ENCODE data around the gene FXYD5. TPM values are rescaled to one million over a fixed set of nuclear protein-coding genes. Genes with fewer than 3 reads are reported as not detected.

FXYD5 gene
- total and polyA plus RNA-seq, 4 donors: 71.7 to 179 (median 108) TPM

- intact Hi-C loops (cut with DNase I): no loop called here
- peak in 1 of 2 donors; percentile 58 for DNase-seq
- H3K27me3 ChIP-seq (ENCODE audit: control insufficient read depth in 1 of 2, insufficient read depth in 2 of 2, low read length in 1 of 2): no peaks in the 10 kb centered on the region
- no peaks in the 10 kb centered on the region for H3K36me3 ChIP-seq (ENCODE audit: control insufficient read depth in 1 of 2, insufficient read depth in 2 of 2, low read length in 1 of 2)
- no peak overlapping the region for H3K4me3 ChIP-seq (ENCODE audit: low read length in 2 of 2)
- WGBS, 2 donors: 83 to 84% methylated on average over 30 to 31 of the region's 31 CpGs
- H3K27ac ChIP-seq (ENCODE audit: low read depth in 1 of 2, low read length in 2 of 2): no peak overlapping the region
- ATAC-seq (ENCODE audit: low FRiP score): no peak
- H3K9me3 ChIP-seq (ENCODE audit: control insufficient read depth, low read length): no peaks in the 10 kb centered on the region
- no peaks in the 10 kb centered on the region for H3K4me1 ChIP-seq (ENCODE audit: control insufficient read depth in 1 of 2, insufficient read depth in 2 of 2, low read length in 2 of 2)
Measured at GRCh38 chr19:35130761-35131720, 23.5 kb upstream of the FXYD5 start.

GRCh38 chr19:35132254-35132653 is 22.3 kb upstream of the FXYD5 start:
- H3K4me3 ChIP-seq (ENCODE audit: low read length in 2 of 2): no peak overlapping the region
- ATAC-seq (ENCODE audit: low FRiP score) (no peak), DNase-seq (no peak)
- H3K27me3 ChIP-seq (ENCODE audit: control insufficient read depth in 1 of 2, insufficient read depth in 2 of 2, low read length in 1 of 2): no peaks in the 10 kb centered on the region
- no peaks in the 10 kb centered on the region for H3K36me3 ChIP-seq (ENCODE audit: control insufficient read depth in 1 of 2, insufficient read depth in 2 of 2, low read length in 1 of 2)
- no peak overlapping the region for H3K27ac ChIP-seq (ENCODE audit: low read depth in 1 of 2, low read length in 2 of 2)
- intact Hi-C loops (cut with DNase I): loop anchor here in 1 of 2 donors (2.0 kb wide), 1 partner anchor 17 kb away; the partner anchor contains the start of gene FXYD3
- H3K9me3 ChIP-seq (ENCODE audit: control insufficient read depth, low read length): no peaks in the 10 kb centered on the region
- no peaks in the 10 kb centered on the region for H3K4me1 ChIP-seq (ENCODE audit: control insufficient read depth in 1 of 2, insufficient read depth in 2 of 2, low read length in 2 of 2)

- ATAC-seq (ENCODE audit: low FRiP score) (no peak), DNase-seq (no peak)
- intact Hi-C loops (cut with DNase I): loop anchor here (2.0 kb wide), 1 partner anchor 19 kb away; the partner anchor contains the start of gene FXYD3 (in 2 of the 2)
- Histone ChIP-seq H3K36me3 (ENCODE audit: control insufficient read depth in 1 of 2, insufficient read depth in 2 of 2, low read length in 1 of 2) (no peaks in the 10 kb centered on the region), H3K27ac (ENCODE audit: low read depth in 1 of 2, low read length in 2 of 2) (no peak overlapping the region), H3K27me3 (ENCODE audit: control insufficient read depth in 1 of 2, insufficient read depth in 2 of 2, low read length in 1 of 2) (no peaks in the 10 kb centered on the region), H3K9me3 (ENCODE audit: control insufficient read depth, low read length) (no peaks in the 10 kb centered on the region), H3K4me1 (ENCODE audit: control insufficient read depth in 1 of 2, insufficient read depth in 2 of 2, low read length in 2 of 2) (no peaks in the 10 kb centered on the region), H3K4me3 (ENCODE audit: low read length in 2 of 2) (no peak overlapping the region)
- WGBS, 2 donors: 75 to 84% methylated on average over 11 of the region's 11 CpGs
Measured at GRCh38 chr19:35133826-35134225, 20.7 kb upstream of the FXYD5 start.

- Histone ChIP-seq H3K27me3 (ENCODE audit: control insufficient read depth in 1 of 2, insufficient read depth in 2 of 2, low read length in 1 of 2) (no peaks in the 10 kb centered on the region), H3K27ac (ENCODE audit: low read depth in 1 of 2, low read length in 2 of 2) (no peak within 1 kb of the TSS), H3K9me3 (ENCODE audit: control insufficient read depth, low read length) (no peaks in the 10 kb centered on the region), H3K36me3 (ENCODE audit: control insufficient read depth in 1 of 2, insufficient read depth in 2 of 2, low read length in 1 of 2) (no peaks in the 10 kb centered on the region), H3K4me1 (ENCODE audit: control insufficient read depth in 1 of 2, insufficient read depth in 2 of 2, low read length in 2 of 2) (no peaks in the 10 kb centered on the region), H3K4me3 (ENCODE audit: low read length in 2 of 2) (no peak within 1 kb of the TSS)
- WGBS, 2 donors: 9 to 14% methylated on average over 11 to 15 of the region's 15 CpGs
- ATAC-seq (ENCODE audit: low FRiP score) (no peak), DNase-seq (no peak)
- intact Hi-C loops (cut with DNase I): loop anchor here in 1 of 2 donors (2.0 to 5.0 kb wide), 2 partner anchors 20 to 67 kb away; partner anchors contain the start of gene FXYD3
Measured at GRCh38 chr19:35134601-35135242, 19.8 kb upstream of the FXYD5 start, which contains the start of gene LGI4. TSS of gene LGI4 (minus strand) at chr19:35135059. CDS start at chr19:35134680, 379 bp downstream.

GRCh38 chr19:35135389-35135909 is 19.1 kb upstream of the FXYD5 start:
- Histone ChIP-seq H3K4me3 (ENCODE audit: low read length in 2 of 2) (no peak overlapping the region), H3K27me3 (ENCODE audit: control insufficient read depth in 1 of 2, insufficient read depth in 2 of 2, low read length in 1 of 2) (no peaks in the 10 kb centered on the region), H3K9me3 (ENCODE audit: control insufficient read depth, low read length) (no peaks in the 10 kb centered on the region), H3K27ac (ENCODE audit: low read depth in 1 of 2, low read length in 2 of 2) (no peak overlapping the region), H3K36me3 (ENCODE audit: control insufficient read depth in 1 of 2, insufficient read depth in 2 of 2, low read length in 1 of 2) (no peaks in the 10 kb centered on the region), H3K4me1 (ENCODE audit: control insufficient read depth in 1 of 2, insufficient read depth in 2 of 2, low read length in 2 of 2) (peaks cover 0 to 4% of the 10 kb centered on the region in 2 donors)
- DNase-seq: peak; percentile 87 to 95
- ATAC-seq (ENCODE audit: low FRiP score): peak; percentile 86
- intact Hi-C loops (cut with DNase I): loop anchor here in 1 of 2 donors (2.0 to 5.0 kb wide), 2 partner anchors 21 to 68 kb away; partner anchors contain the start of gene FXYD3
- 0% methylated on average over 7 of the region's 7 CpGs for WGBS, 2 donors

GRCh38 chr19:35136231-35136630 is 18.3 kb upstream of the FXYD5 start:
- Histone ChIP-seq H3K27me3 (ENCODE audit: control insufficient read depth in 1 of 2, insufficient read depth in 2 of 2, low read length in 1 of 2) (no peaks in the 10 kb centered on the region), H3K9me3 (ENCODE audit: control insufficient read depth, low read length) (no peaks in the 10 kb centered on the region), H3K27ac (ENCODE audit: low read depth in 1 of 2, low read length in 2 of 2) (no peak overlapping the region), H3K4me1 (ENCODE audit: control insufficient read depth in 1 of 2, insufficient read depth in 2 of 2, low read length in 2 of 2) (peaks cover 0 to 4% of the 10 kb centered on the region in 2 donors), H3K4me3 (ENCODE audit: low read length in 2 of 2) (no peak overlapping the region), H3K36me3 (ENCODE audit: control insufficient read depth in 1 of 2, insufficient read depth in 2 of 2, low read length in 1 of 2) (no peaks in the 10 kb centered on the region)
- intact Hi-C loops (cut with DNase I): loop anchor here in 1 of 2 donors (5.0 kb wide), 1 partner anchor 69 kb away; no protein-coding TSS in a partner anchor
- WGBS, 2 donors: 78 to 85% methylated on average over 11 of the region's 11 CpGs
- no peak for DNase-seq
- no peak for ATAC-seq (ENCODE audit: low FRiP score)

- H3K9me3 ChIP-seq (ENCODE audit: control insufficient read depth, low read length): no peaks in the 10 kb centered on the region
- no peaks in the 10 kb centered on the region for H3K27me3 ChIP-seq (ENCODE audit: control insufficient read depth in 1 of 2, insufficient read depth in 2 of 2, low read length in 1 of 2)
- intact Hi-C loops (cut with DNase I): loop anchor here in 1 of 2 donors (5.0 kb wide), 1 partner anchor 70 kb away; no protein-coding TSS in a partner anchor
- no peak for DNase-seq
- 69 to 76% methylated on average over 9 of the region's 9 CpGs for WGBS, 2 donors
- no peaks in the 10 kb centered on the region for H3K36me3 ChIP-seq (ENCODE audit: control insufficient read depth in 1 of 2, insufficient read depth in 2 of 2, low read length in 1 of 2)
- no peak overlapping the region for H3K4me3 ChIP-seq (ENCODE audit: low read length in 2 of 2)
- H3K27ac ChIP-seq (ENCODE audit: low read depth in 1 of 2, low read length in 2 of 2): no peak overlapping the region
- ATAC-seq (ENCODE audit: low FRiP score): no peak
- peaks cover 0 to 4% of the 10 kb centered on the region in 2 donors for H3K4me1 ChIP-seq (ENCODE audit: control insufficient read depth in 1 of 2, insufficient read depth in 2 of 2, low read length in 2 of 2)
Measured at GRCh38 chr19:35136977-35137702, 17.4 kb upstream of the FXYD5 start.

Data from aorta (tissue), 5 donors.